Activated CD8-positive, alpha-beta memory T cell treated with anti-CD3 and anti-CD28 coated beads, Interleukin-2, amount 50 U/mL, for 1 hour (primary cell): ENCODE results near the gene PLP1.
"Not testable (repeated sequence)": the region's sequence is repeated elsewhere in the genome, so short reads cannot be mapped to it uniquely, and the experiment has no call there.

Source experiments
- DNase-seq: peaks from one replicate; pipeline ENCODE4 v3.0.0-alpha.2; 2020; ENCODE audit errors: extremely low read depth

Gene PLP1

DNA sequence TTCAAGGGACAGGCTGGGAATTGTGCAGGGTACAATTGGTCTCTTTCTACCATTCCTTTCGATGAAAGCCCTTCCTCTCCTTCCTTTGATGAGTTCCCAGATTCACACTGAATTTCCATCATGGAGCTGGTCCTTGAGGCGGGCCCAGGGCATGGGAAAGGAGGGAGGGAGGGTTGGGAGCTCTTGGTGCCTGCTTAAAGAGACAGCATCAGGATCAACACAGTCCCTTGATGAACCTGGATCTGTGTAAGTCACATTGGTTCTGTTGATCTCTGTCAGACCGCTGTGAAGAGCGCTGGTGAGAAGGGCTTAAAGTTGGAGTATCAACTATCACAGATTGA lies 4.4 kb downstream of the PLP1 start:
- no peak for DNase-seq

DNA sequence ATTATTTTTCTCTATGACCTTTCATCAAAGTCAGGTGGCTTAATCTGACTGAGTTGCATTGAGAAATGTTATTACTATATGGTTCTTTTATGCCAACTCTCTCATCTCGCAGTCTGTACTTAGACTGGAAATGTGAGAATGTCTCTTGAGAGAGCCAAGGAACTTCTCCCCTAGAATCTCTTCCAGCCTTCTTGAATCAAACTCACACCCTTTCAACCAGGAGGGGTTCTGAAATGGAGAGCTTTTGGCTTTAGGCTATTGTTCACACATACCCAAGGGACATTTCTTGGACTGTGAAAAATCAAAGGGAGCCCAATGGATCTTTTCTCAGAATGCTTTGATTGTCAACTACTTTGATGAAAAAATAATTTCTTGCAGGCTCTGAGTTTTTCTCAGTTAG lies 5.1 kb downstream of the PLP1 start:
- no peak for DNase-seq

DNA sequence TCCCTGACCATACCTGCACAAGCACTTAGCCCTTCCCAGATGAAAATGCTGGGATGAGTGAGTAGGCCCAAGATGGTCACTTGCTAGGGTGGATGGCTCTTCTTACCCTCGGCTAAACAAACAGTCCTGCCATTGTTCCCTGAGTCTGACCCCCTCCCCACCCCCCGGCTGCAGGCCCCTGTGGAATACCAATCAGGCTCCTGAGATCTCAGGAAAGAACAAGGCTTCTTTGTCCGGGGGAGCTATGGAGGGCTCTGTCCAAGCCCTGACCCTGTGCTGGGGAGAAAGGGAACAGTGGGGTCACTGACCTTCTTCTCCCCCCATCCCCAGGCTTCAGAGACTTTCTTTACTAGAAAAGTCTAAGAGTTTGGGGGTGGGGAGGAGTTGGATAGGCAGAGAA lies 6.0 kb downstream of the PLP1 start:
- no peak for DNase-seq

DNA sequence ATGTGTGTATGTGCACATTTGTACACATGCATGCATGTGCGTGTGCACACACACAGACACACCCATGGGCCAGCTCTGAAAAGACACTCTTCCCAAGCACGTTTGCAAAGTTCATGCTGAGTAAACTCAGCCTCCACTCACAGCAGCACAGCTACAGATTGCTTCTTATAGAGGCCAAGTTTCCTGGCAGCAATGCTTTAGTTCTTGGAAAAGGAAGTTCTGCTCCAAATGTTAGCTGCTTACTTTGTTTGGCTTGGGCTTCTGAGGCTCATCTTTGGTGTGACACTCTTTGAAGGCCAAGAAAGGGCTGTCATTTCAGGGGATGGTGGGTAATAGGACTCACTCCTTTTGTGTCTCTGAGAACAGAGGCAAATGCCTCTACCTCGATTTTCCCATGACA lies 6.6 kb downstream of the PLP1 start:
- DNase-seq, result no peak

DNA sequence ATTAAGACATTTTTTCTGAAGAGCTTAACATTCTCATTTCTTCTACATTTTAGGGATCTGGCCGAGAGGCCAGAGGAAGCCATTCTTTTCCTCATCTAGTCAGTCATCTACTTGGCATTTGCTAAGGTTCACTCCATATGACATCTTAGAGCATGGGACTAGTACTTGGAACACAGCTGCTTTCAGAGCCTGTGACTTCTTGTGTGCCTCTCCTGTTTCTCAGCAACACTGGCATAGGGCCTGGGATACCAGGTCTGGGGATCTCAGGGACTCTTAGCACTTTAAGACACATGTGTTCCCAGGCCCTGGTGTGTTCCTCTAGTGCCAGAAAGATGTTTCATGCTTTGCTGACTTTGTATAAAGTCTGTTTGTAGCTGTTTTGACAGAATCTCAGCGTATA lies 7.3 kb downstream of the PLP1 start:
- DNase-seq, result no peak

DNA sequence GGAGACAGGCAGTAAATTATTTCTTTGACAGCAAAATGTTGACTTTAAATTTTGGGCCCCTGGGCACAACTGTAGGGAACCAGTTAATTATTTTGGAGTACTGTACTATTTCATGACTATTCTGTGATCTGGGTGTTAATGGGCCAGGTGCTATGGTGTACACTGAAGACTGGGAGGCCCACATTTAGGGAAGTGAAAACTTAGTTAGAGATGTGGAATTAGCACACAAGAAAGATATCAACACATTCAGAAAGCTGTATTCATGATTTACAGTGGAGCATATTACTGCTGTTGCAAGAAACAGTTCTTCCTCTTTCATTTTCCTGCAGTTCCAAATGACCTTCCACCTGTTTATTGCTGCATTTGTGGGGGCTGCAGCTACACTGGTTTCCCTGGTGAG lies 12.4 kb downstream of the PLP1 start:
- DNase-seq, result no peak

DNA sequence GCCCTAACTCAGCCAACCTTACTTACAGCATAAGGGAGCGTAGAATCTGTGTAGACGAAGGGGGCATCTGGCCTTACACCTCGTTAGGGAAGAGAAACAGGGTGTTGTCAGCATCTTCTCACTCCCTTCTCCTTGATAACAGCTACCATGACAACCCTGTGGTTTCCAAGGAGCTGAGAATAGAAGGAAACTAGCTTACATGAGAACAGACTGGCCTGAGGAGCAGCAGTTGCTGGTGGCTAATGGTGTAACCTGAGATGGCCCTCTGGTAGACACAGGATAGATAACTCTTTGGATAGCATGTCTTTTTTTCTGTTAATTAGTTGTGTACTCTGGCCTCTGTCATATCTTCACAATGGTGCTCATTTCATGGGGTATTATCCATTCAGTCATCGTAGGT lies 14.6 kb downstream of the PLP1 start:
- no peak for DNase-seq

DNA sequence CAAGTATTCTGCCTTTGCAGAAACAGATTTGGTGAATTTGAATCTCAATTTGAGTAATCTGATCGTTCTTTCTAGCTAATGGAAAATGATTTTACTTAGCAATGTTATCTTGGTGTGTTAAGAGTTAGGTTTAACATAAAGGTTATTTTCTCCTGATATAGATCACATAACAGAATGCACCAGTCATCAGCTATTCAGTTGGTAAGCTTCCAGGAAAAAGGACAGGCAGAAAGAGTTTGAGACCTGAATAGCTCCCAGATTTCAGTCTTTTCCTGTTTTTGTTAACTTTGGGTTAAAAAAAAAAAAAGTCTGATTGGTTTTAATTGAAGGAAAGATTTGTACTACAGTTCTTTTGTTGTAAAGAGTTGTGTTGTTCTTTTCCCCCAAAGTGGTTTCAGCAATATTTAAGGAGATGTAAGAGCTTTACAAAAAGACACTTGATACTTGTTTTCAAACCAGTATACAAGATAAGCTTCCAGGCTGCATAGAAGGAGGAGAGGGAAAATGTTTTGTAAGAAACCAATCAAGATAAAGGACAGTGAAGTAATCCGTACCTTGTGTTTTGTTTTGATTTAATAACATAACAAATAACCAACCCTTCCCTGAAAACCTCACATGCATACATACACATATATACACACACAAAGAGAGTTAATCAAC lies 15.3 kb downstream of the PLP1 start:
- DNase-seq, result no peak

DNA sequence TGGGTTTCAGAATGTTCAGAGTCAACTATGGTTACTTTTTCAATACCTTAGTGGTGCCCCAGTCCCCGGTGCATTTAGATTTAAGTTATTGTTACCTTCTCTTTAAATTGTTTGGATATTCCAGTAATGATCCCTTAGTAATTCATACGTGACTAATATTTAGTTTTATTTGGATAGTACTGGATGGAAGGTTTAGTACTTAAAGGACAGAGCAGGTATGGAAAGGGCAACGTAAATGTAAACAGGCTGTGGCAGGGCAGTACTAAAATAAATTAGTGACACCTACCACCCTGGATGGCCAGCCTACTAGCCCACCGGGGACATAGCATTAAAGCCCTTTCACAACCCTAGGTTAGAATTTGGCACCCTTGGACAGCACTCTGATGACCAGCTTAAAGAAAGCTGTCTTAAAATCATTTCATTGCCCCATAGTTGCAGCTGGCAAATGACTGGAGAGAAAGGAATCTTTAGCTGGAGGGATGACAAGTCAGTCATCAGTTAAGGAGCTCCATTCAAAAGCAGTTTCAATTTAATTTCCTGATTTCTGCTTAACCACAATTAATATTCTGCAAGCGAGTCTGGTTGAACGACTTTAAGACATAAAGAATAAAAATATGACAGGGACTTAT lies 16.4 kb downstream of the PLP1 start:
- DNase-seq, result no peak

DNA sequence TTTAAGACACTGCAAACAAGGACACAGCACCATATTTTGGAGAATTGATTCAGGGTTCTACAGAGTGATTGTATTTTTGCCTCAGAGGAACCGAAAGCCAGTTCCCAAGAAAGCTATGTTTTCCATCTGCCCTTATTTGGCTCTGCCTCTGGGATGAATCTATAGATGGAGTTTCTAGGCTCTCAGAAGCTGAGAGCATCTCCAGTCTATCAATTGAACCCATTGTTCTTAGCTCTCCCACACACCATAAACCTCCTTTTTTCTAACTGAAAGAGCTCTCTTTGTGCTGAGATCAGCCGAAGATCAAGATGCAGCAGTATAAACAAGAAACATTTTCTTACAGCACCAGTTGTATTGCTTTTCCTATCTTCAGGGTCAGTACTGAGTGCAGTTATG lies 16.9 kb downstream of the PLP1 start:
- DNase-seq, result no peak

DNA sequence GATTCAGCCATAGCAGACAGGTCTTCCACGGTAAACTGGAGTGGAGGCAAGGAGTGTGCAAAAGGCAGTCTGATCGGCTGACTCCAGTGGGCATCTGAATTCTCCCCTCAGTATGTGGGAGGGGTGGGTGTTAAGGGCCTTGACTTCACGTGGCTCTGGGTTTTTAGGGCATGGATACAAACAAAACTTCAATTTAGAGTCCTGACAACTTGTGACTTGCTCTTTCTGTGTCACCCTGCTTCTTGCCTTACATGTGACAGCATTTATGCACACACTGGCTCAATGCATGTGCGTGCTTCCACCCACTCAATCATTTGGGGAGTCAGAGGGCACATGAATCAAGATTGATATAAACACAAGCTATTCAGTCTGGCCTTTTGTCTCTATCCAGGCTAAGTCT lies 17.5 kb downstream of the PLP1 start:
- DNase-seq, result no peak

DNA sequence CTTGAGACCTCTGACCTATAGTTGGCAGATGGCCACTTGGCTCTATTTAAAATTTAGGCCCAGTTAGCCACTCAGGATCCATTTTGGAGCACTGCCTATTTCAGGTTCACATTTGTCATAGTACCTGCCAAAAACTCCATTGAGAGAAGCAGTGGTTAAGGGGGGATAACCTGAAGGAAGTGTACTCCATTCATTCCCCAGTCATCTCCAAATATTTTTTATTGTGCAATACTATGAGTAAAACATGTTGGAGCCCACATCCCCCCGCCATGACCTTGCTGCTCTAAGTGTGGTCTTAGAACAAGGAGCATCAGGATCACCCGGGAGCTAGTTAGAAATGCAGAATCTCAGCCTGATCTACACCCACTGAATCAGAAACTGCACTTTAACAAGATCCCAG lies 21.1 kb downstream of the PLP1 start:
- no peak for DNase-seq

DNA sequence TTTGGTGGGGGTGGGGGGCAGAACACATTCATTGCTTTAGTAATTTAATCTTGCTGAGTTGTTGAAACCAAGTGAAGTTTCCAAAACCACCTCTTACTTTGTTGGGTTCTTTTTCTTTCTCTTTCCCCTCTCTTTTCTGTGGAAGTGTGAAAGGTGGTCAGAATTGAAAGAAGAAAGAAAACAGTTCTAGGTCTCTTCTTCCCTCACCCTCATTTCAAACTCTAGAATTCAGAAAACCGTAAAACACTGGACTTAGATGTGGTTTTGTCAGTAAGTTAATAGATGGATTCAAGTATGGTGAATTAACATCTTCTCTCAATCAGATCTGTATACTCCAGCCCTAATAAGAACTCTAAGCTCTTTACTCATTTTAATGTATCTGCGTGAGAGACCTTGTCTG lies 23.7 kb downstream of the PLP1 start:
- no peak for DNase-seq

DNA sequence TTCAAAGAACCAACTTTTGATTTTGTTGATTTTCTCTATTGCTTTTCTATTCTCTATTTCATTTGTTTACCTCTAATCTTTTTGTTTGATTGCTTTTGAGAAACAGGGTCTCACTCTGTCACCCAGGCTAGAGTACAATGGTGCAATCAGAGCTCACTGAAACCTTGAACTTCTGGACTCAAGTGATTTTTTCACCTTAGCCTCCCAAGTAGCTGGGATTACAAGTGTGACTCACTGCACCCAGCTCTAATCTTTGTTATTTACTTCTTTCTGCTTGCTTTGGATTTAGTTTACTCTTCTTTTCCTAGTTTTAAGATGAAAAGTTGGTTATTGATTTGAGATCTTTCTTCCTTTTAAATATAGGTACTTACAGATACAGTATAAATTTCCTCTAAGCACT lies 29.2 kb downstream of the PLP1 start:
- DNase-seq, result no peak

DNA sequence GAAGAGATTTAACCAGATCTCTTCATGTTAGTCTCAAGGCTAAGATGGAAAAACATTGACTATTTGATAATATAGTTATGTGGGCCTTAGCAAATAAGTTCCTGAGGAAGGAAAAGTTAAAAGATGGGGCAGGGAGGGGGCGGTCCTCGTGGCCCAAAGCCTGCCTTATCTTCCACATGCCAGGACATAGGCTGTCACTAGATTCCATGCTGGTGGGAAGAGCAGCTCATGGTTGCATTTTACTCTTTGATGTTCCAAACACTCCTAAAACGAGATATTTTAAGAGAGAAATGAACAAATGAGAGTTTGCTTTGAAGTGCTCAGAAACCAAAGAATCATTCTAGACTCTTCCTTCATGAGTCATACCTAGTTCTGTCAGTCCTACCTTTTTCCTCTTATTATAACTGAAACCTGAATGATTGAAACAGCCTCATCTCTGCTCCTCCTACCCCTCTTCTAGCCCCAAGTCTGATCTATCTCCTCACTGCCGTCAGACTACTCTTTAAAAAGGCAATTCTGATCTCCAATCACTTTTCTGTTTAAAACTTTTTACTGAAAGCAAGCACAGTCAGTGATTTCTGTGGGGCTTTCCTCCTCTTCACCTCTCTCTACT lies 30.3 kb downstream of the PLP1 start:
- no peak for DNase-seq

DNA sequence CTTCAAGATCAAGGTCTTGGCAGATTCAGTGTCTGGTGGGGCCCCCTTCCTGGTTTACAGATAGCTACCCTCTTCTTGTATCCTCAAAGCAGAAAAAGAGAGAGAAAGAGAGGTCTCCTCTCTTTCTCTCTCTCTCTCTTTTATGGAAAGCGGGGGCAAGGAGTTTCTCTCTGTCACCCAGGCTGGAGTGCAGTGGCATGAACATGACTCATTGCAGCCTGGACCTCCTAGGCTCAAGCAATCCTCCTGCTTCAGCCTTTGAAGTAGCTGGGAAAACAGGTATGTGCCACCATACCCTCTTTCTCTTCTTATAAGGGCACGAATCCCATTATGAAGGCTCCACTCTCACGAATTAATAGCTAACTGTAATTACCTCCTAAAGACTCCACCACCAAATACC lies 35.2 kb downstream of the PLP1 start:
- no peak for DNase-seq

DNA sequence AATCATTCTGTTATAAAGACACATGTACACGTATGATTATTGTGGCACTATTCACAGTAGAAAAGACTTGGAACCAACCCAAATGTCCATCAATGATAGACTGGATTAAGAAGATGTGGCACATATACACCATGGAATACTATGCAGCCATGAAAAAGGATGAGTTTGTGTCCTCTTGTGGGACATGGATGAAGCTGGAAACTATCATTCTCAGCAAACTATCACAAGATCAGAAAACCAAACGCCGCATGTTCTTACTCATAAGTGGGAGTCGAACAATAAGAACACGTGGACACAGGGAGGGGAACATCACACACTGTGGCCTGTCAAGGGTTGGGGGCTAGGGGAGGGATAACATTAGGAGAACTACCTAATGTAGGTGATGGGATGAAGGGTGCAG lies 40.5 kb downstream of the PLP1 start:
- DNase-seq, result not testable (repeated sequence)

DNA sequence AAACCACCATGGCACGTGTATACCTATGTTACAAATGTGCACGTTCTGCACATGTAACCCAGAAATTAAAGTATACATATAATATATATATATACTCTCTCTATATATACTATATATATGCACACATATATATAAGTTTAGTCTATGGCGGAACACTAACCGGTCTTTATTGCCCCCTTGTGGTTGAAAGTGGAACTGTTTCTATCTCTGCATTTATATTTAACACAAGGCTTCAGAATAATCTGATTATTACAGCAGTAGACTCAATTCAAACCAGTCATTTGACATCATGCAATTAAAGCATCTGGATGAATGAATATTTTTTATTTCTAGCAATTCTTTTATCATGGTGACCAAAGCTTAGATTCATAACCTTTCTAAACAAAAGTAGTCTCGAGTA lies 40.9 kb downstream of the PLP1 start:
- no peak for DNase-seq

DNA sequence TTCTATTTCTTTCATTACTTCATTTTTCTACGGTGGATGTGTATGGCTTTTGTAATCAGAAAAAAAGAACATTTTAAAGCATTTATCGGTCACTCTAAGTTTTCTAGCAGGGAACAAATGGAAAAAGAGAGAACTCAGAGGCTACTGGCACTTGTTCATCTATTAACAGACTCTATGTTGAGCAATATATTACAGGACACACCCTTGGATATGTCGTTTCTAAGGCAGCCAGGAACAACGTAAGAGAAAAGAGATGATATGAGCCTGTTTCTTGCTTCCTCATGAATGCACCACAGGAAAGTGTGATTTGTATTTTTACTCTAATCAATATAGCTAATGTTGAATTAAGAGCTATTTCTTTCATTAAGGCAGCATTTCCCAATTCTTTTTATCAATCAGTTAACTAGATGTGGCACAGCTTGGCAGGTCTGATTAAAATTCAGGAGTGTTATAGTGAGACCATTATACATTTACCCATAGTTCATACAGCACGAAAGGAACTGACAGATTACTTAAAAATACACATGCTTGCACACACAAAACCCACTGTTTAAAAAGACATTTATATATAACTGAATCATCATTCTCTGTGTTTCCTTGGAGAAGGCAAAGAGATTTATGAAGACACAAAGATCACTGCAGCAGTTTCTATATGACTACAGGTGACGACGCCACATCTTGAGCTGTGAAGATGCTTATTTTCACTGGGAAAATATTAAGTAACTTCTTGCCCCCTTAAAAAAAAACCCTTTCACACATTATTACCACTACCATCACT lies 42.4 kb downstream of the PLP1 start:
- DNase-seq, result no peak

DNA sequence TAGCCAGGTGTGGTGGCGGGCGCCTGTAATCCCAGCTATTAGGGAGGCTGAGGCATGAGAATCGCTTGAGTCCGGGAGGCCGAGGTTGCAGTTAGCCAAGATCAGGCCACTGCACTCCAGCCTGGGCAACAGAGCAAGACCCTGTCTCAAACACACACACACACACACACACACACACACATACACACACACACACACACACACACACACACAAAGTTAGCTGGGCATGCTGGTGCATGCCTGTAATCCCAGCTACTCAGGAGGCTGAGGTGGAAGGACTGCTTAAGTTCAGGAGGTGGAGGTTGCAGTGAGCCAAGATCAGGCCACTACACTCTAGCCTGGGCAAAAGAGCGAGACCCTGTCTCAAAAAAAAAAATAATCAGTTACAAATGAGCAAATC lies 44.2 kb downstream of the PLP1 start:
- not testable (repeated sequence) for DNase-seq

DNA sequence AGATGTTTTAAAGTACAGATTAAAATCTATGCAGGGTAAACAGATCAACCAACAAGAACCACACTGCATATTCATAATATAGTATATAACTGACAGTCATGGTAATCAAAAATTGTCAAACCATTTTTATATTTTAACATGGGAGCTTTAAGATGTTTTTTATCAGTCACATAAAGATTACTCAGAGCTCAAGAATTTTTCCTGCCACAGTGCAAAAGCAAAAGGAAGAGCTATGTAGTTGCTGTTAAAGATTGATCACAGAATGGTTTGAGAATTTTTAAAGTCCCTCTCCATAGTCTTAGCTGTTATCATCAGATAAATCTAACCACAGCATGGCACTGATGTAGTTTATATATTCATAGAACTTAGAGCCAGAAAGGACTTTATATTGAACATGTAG lies 47.0 kb downstream of the PLP1 start:
- DNase-seq, result no peak

DNA sequence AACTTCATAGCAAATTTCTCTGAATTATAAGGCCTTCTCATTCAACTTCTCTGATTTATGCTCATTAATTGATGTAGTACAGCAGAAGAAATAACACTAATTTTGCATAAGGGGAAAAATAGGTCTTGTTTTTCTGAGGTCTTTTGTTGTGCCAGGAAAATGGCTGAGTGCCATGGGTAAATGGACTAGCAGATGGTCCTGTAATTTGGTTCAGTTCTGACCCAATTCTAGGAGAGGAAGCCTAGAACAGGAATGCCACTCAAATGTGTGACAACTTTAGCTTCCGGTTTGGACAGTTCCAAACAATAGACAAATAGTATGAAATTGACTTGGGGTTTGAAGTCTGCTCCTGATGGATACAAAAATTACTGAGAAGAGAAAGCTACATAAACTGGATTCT lies 49.2 kb downstream of the PLP1 start:
- no peak for DNase-seq

DNA sequence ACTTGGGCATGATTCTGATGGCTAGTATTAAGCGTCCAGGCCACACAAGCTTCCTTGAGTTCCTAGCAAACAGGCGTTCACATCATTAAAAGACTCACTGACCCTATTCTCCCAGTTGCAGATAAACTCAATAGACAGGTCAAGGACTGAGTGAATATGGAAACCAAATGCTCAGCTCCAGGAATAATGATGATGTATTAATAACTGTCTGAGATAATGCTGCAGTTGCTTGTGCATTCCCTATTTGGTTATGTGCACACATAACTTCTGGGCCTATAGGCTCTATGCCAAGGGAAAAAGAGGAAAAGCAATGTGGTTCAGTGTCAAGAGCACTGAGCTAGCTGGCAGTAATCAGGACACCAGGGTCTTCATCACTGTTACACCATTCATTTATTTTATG lies 51.9 kb downstream of the PLP1 start:
- no peak for DNase-seq
